ENCODE results near the gene RBM25.

Gene RBM25

GRCh38 chr14:73125746-73126145, 67.4 kb downstream of the RBM25 start:
- DNase-seq (ENCODE audit: low spot score), result no peak
- in situ Hi-C loops (cut with MboI; ENCODE audit: low pct_unique_long_range_greater_than_20kb, low sequenced_read_pairs, unreplicated experiment), result no loop called here
- TF ChIP-seq CTCF (IDR thresholded peaks at IDR 0.05; ENCODE audit: extremely low read depth, insufficient read depth, missing control alignments), result no peak

GRCh38 chr14:73133795-73134194, 75.5 kb downstream of the RBM25 start:
- DNase-seq (ENCODE audit: low spot score), result no peak
- in situ Hi-C loops (cut with MboI; ENCODE audit: low pct_unique_long_range_greater_than_20kb, low sequenced_read_pairs, unreplicated experiment), result no loop called here
- TF ChIP-seq CTCF (IDR thresholded peaks at IDR 0.05; ENCODE audit: extremely low read depth, insufficient read depth, missing control alignments), result no peak

GRCh38 chr14:73136085-73136386, 77.7 kb downstream of the RBM25 start:
- TF ChIP-seq CTCF (IDR thresholded peaks at IDR 0.05; ENCODE audit: extremely low read depth, insufficient read depth, missing control alignments), result no peak
- in situ Hi-C loops (cut with MboI; ENCODE audit: low pct_unique_long_range_greater_than_20kb, low sequenced_read_pairs, unreplicated experiment), result no loop called here
- no peak for DNase-seq (ENCODE audit: low spot score)

DNA sequence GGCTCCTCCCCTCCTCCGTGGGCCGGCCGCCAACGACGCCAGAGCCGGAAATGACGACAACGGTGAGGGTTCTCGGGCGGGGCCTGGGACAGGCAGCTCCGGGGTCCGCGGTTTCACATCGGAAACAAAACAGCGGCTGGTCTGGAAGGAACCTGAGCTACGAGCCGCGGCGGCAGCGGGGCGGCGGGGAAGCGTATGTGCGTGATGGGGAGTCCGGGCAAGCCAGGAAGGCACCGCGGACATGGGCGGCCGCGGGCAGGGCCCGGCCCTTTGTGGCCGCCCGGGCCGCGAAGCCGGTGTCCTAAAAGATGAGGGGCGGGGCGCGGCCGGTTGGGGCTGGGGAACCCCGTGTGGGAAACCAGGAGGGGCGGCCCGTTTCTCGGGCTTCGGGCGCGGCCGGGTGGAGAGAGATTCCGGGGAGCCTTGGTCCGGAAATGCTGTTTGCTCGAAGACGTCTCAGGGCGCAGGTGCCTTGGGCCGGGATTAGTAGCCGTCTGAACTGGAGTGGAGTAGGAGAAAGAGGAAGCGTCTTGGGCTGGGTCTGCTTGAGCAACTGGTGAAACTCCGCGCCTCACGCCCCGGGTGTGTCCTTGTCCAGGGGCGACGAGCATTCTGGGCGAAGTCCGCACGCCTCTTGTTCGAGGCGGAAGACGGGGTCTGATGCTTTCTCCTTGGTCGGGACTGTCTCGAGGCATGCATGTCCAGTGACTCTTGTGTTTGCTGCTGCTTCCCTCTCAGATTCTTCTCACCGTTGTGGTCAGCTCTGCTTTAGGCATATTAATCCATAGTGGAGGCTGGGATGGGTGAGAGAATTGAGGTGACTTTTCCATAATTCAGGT, 78.3 kb downstream of the RBM25 start, which contains the start of gene PSEN1:
PSEN1 (plus strand) TSS at position 121 of the 839 bp plus-strand sequence. CDS start 11,513 bp downstream, outside the sequence.
- in situ Hi-C loops (cut with MboI; ENCODE audit: low pct_unique_long_range_greater_than_20kb, low sequenced_read_pairs, unreplicated experiment), result no loop called here
- no peak for TF ChIP-seq CTCF (IDR thresholded peaks at IDR 0.05; ENCODE audit: extremely low read depth, insufficient read depth, missing control alignments)
- peak; percentile 98 for DNase-seq (ENCODE audit: low spot score)

DNA sequence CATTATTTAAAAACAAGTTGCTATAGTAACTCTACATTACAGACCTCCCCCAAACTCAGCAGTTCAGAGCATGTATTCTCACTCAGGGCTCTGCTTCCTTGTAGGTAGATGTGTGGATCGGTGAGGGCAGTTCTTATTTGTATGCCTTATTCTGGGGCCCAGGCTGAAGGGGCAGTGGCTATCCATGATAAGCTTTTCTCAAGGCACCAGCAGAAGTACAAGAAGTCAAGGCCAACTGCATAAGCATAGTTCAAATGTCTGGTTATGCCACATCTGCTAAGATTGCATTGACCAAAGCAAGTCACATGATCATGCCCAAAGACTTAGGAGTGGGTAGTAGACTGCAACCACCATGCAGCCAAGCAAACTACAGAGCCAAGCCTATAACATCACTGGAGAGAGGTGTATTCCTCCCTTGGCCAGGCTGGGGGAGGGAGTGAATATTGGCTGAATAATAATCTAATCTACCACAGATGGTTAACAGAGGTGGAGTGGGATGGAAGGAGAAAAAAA, 82.5 kb downstream of the RBM25 start:
- in situ Hi-C loops (cut with MboI; ENCODE audit: low pct_unique_long_range_greater_than_20kb, low sequenced_read_pairs, unreplicated experiment), result no loop called here
- DNase-seq (ENCODE audit: low spot score), result no peak
- TF ChIP-seq CTCF (IDR thresholded peaks at IDR 0.05; ENCODE audit: extremely low read depth, insufficient read depth, missing control alignments), result no peak

- no peak for TF ChIP-seq CTCF (IDR thresholded peaks at IDR 0.05; ENCODE audit: extremely low read depth, insufficient read depth, missing control alignments)
- DNase-seq (ENCODE audit: low spot score), result peak; percentile 55
- in situ Hi-C loops (cut with MboI; ENCODE audit: low pct_unique_long_range_greater_than_20kb, low sequenced_read_pairs, unreplicated experiment), result no loop called here
Measured at GRCh38 chr14:73142216-73142615, 83.9 kb downstream of the RBM25 start.

Measured in GM13977 (cell line).